Erythroblast (primary cell): ENCODE results near the gene FAM3D.

Experiments
- GATA1 ChIP-seq: IDR thresholded peaks from 2 replicates; pipeline ENCODE4 v1.6.1; 2011; ENCODE audit warnings: low read depth, mild to moderate bottlenecking, control low read depth, low read length, moderate library complexity
- POLR2A ChIP-seq: IDR thresholded peaks from 2 replicates; pipeline ENCODE4 v1.6.1; 2011; ENCODE audit warnings: mild to moderate bottlenecking, low read length

DNA sequence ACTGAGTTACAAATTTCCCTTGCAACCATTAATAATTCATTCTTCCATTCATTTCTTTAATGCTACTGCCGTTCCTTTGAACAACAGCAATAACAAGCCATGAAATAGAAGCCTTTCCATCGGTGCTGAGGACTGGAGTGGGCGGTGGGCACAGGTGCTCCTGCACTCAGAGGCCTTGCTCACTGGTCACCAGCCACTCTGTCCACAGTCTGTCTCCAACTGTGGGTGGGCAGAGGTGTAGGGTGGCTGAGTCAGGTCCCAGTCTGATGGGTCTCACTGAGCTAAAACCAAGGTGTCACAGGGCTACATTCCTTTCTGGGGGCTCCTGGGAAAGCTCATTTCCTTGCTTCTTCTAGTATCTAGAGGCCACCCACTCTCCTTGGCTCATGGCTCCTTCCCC lies 6.3 kb upstream of the FAM3D start:
- TF ChIP-seq POLR2A = no peak
- TF ChIP-seq GATA1 = no peak
